ENCODE data around the gene ANXA11.
"Not testable (repeated sequence)": the region's sequence is repeated elsewhere in the genome, so short reads cannot be mapped to it uniquely, and the experiment has no call there.

The ANXA11 gene

GRCh38 chr10:80205477-80206276 lies at the start of gene ANXA11:
ANXA11 (minus strand) TSS chr10:80205537; CDS start chr10:80172861, 32,676 bp downstream.
- Histone ChIP-seq H3K79me2 (ENCODE audit: control insufficient read depth, low read length) (peaks cover 46% of the 10 kb centered on the region), H3K4me3 (ENCODE audit: low read length) (peak within 1 kb of the TSS; percentile 86), H3K4me1 (ENCODE audit: control insufficient read depth, low read length) (peaks cover 35% of the 10 kb centered on the region), H3K36me3 (ENCODE audit: control insufficient read depth, low read length) (peaks cover 19% of the 10 kb centered on the region), H3K27ac (ENCODE audit: low read depth, low read length) (peak within 1 kb of the TSS; percentile 35), H3K4me2 (ENCODE audit: low read length) (peak within 1 kb of the TSS; percentile 89), H3F3A (ENCODE audit: control insufficient read depth, insufficient read depth) (0 out of 2 replicates have a peak, but pooled peaks cover 4% of the 10 kb centered on the region), H3K9me3 (ENCODE audit: control insufficient read depth, insufficient read depth, low read length) (no peaks in the 10 kb centered on the region), H3K9me2 (replicated peaks; ENCODE audit: control insufficient read depth, low read length) (no peaks in the 10 kb centered on the region), H4K20me1 (ENCODE audit: control insufficient read depth, insufficient read depth, low read depth, low read length) (peaks cover 5% of the 10 kb centered on the region), H3K27me3 (ENCODE audit: control insufficient read depth, low read length) (no peaks in the 10 kb centered on the region)
- TF ChIP-seq EZH2phosphoT487 (IDR thresholded peaks at IDR 0.05; ENCODE audit: borderline replicate concordance, low read length) (no peak), CTCF (IDR thresholded peaks at IDR 0.05; ENCODE audit: low read depth, low read length, poor library complexity, severe bottlenecking) (no peak)

- not testable (repeated sequence) for H3K36me3 ChIP-seq (ENCODE audit: control insufficient read depth, low read length); H3F3A ChIP-seq (ENCODE audit: control insufficient read depth, insufficient read depth); H3K4me2 ChIP-seq (ENCODE audit: low read length); H3K4me3 ChIP-seq (ENCODE audit: low read length); H3K27me3 ChIP-seq (ENCODE audit: control insufficient read depth, low read length); H3K79me2 ChIP-seq (ENCODE audit: control insufficient read depth, low read length); H3K27ac ChIP-seq (ENCODE audit: low read depth, low read length); H3K9me2 ChIP-seq (replicated peaks; ENCODE audit: control insufficient read depth, low read length); H3K4me1 ChIP-seq (ENCODE audit: control insufficient read depth, low read length); H4K20me1 ChIP-seq (ENCODE audit: control insufficient read depth, insufficient read depth, low read depth, low read length); H3K9me3 ChIP-seq (ENCODE audit: control insufficient read depth, insufficient read depth, low read length)
These were observed 49.4 kb upstream of the ANXA11 start for GRCh38 chr10:80254726-80255125.

- H3K36me3 ChIP-seq (ENCODE audit: control insufficient read depth, low read length); H3K4me1 ChIP-seq (ENCODE audit: control insufficient read depth, low read length); H3K4me3 ChIP-seq (ENCODE audit: low read length); H3F3A ChIP-seq (ENCODE audit: control insufficient read depth, insufficient read depth); H3K4me2 ChIP-seq (ENCODE audit: low read length); H3K27me3 ChIP-seq (ENCODE audit: control insufficient read depth, low read length); H3K27ac ChIP-seq (ENCODE audit: low read depth, low read length); H3K9me3 ChIP-seq (ENCODE audit: control insufficient read depth, insufficient read depth, low read length); H4K20me1 ChIP-seq (ENCODE audit: control insufficient read depth, insufficient read depth, low read depth, low read length); H3K79me2 ChIP-seq (ENCODE audit: control insufficient read depth, low read length); H3K9me2 ChIP-seq (replicated peaks; ENCODE audit: control insufficient read depth, low read length): not testable (repeated sequence)
These were observed 48.6 kb upstream of the ANXA11 start for GRCh38 chr10:80253963-80254271.

- Histone ChIP-seq H3F3A (ENCODE audit: control insufficient read depth, insufficient read depth) (no peaks in the 10 kb centered on the region), H3K36me3 (ENCODE audit: control insufficient read depth, low read length) (no peaks in the 10 kb centered on the region), H3K4me2 (ENCODE audit: low read length) (no peak overlapping the region), H3K79me2 (ENCODE audit: control insufficient read depth, low read length) (no peaks in the 10 kb centered on the region), H3K4me3 (ENCODE audit: low read length) (no peak overlapping the region), H3K4me1 (ENCODE audit: control insufficient read depth, low read length) (no peaks in the 10 kb centered on the region), H3K27me3 (ENCODE audit: control insufficient read depth, low read length) (no peaks in the 10 kb centered on the region), H3K9me2 (replicated peaks; ENCODE audit: control insufficient read depth, low read length) (no peaks in the 10 kb centered on the region), H3K27ac (ENCODE audit: low read depth, low read length) (no peak overlapping the region), H4K20me1 (ENCODE audit: control insufficient read depth, insufficient read depth, low read depth, low read length) (no peaks in the 10 kb centered on the region), H3K9me3 (ENCODE audit: control insufficient read depth, insufficient read depth, low read length) (no peaks in the 10 kb centered on the region)
- no peak for TF ChIP-seq CTCF (IDR thresholded peaks at IDR 0.05; ENCODE audit: low read depth, low read length, poor library complexity, severe bottlenecking)
- TF ChIP-seq EZH2phosphoT487 (IDR thresholded peaks at IDR 0.05; ENCODE audit: borderline replicate concordance, low read length) = no peak
These were observed 48.1 kb upstream of the ANXA11 start for GRCh38 chr10:80253266-80253962.

All from DOHH2 (cell line).